Skin epidermis (tissue), 12 donors: ENCODE data around the gene ELFN1.
A peak's percentile ranks its signal among the peaks of the same experiment; 100 is the strongest.
"Not testable (repeated sequence)": the region's sequence is repeated elsewhere in the genome, so short reads cannot be mapped to it uniquely, and the experiment has no call there.

Source experiments
- H3K27ac ChIP-seq, 21 experiments: fragments of 200-600 bp; sonication (generic) in 11 of 21; one replicate each; pipeline ENCODE4 v1.5.0; 2020; ENCODE audit warnings: mild to moderate bottlenecking in 3 of 21, inconsistent platforms in 2 of 21, moderate library complexity in 2 of 21
- H3K4me3 ChIP-seq, 7 experiments: fragments of 200-600 bp; sonication (generic) in 2 of 7; one replicate each; pipeline ENCODE4 v1.5.0; 2020; ENCODE audit warnings: inconsistent platforms in 2 of 7, mild to moderate bottlenecking in 2 of 7, moderate library complexity in 1 of 7

ELFN1 gene

DNA sequence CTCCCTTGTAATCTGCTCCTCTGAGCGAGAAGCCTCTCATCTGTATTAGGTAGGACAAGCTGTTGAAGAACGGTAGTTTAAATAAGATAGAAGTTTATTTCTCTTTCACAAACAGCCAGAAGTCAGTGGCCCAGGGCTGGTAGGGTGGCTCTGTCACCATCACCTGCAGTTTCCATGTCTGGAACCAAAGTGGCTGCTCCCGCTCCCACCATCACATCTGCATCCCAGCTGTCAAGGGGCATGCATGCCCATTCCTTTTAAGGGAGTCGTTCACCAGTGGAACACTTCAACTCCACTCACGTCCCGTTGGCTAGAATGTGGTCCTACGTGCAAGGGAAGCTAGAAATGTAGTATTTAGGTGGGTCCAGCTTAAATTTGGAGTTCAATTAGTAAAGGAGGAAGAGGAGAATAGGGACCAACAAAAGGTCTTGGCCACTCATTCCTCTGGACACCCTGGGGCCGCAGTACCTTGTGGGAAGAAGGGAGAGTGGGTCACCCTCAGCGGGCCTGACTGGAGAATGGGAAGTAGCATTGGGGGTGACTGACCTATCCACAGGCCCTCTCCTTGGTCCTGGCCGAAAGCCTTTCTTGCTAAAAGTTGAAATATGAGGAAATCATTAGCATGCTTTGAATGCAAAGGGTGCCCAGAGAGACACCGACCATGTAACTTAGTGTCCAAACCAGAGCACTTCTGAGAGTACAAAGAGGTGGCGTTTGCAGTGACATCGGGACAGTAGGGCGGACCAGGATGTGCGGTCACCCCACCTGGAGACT lies 48.0 kb downstream of the ELFN1 start:
- H3K4me3 ChIP-seq: no peak overlapping the region
- no peak overlapping the region for H3K27ac ChIP-seq

DNA sequence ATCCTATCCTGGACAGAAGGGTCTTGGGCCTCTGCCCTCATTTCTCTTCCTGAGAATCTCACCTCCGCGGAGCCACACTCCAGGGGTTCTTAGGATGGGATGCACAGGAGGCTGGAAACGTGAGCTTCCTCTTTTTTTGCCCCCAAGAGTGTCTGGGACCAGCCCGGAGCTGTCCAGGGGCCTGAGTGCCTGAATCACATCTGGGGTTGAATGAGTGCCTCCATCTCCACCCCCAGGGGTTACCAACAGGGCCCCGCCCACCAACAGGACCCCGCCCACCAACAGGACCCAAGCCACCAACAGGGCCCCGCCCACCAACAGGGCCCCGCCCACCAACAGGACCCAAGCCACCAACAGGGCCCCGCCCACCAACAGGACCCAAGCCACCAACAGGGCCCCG lies 48.8 kb downstream of the ELFN1 start:
- H3K27ac ChIP-seq, H3K4me3 ChIP-seq: not testable (repeated sequence)

DNA sequence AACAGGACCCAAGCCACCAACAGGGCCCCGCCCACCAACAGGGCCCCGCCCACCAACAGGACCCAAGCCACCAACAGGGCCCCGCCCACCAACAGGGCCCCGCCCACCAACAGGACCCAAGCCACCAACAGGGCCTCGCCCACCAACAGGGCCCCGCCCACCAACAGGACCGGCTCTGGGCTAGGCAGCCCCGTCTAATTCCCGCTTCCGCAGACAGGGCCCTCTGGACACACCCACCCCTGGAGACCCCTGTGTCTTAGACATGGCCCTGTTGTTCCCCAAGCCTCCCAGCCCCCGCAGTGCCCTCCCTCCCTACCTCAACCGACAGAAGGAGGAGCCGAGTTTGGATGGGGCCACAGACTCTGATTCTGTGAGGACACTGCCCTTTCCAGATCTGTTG lies 49.2 kb downstream of the ELFN1 start:
- not testable (repeated sequence) for H3K27ac ChIP-seq, H3K4me3 ChIP-seq

DNA sequence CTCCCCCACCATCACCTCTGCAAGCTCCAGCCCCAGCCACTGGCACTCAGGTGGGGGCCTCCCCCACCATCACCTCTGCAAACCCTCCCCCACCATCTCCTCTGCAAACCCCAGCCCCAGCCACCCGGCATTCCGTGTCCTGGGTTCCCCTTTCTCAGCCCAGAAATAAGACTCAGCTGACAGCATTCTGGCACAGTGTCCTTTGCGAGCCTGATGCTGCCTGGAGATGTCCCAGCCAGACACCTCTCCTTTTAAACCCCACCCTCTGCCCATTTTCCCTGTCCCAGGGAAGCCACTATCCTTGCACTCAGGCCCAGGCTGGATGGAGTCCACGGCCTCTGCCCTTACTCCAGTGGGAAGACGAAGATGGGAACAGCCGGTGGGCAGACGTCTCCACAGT lies 49.8 kb downstream of the ELFN1 start:
- Histone ChIP-seq H3K4me3 (no peak overlapping the region), H3K27ac (peak overlapping the region in 5 of 21 experiments; percentile 1 to 53 (median 18))

DNA sequence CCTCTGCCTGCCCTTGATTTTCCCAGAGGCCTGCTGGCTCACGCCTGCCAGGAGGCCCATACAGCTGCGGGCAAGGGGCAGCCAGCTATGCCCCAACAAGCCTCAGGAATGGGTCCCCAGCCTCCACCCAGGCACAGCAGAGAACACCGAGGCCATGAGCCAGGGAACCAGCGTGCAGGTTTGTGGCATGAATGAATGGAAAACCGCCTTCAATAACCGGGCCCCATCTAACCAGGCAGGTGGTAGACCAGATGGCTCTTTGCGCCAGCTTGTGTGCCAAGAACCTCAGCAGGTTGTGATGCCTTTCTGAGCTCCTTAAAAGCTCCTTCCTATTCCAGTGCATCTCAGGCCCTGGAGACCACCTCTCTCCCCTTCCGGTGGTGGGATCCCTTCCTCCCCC lies 50.2 kb downstream of the ELFN1 start:
- H3K4me3 ChIP-seq: no peak overlapping the region
- H3K27ac ChIP-seq: peak overlapping the region in 6 of 21 experiments; percentile 1 to 53 (median 14)

DNA sequence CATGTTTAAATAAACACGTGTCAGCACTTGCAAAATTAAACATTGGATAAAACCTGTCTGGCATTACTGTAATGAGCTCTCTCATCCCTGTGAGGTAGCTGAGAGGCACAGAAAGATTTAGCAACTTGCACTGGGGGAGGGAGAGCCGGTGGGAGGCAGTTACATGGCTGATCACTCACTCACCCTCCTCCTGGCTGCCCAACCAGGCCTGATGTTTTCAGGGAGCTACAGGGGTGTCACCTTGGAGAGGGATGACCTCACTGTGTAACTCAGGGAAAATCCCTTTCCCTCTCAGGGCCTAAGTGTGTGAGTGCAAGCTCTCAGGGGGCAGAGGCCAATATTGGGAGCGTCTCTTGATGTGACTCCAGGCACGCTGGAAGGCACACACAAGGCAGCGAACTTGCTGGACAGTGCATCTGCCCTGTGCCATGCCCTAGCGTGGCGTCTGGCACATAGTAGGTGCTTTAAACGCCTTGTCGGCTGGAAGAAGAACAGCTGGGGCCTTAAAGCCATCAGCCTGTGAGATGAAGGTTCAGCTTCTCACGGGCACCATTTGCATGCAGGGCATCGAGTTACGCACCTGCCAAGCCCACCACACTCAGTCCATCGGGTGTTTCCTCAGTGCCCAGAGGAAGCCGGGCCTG lies 51.1 kb downstream of the ELFN1 start:
- H3K27ac ChIP-seq: peak overlapping the region in 5 of 21 experiments; percentile 10 to 51 (median 42)
- no peak overlapping the region for H3K4me3 ChIP-seq

DNA sequence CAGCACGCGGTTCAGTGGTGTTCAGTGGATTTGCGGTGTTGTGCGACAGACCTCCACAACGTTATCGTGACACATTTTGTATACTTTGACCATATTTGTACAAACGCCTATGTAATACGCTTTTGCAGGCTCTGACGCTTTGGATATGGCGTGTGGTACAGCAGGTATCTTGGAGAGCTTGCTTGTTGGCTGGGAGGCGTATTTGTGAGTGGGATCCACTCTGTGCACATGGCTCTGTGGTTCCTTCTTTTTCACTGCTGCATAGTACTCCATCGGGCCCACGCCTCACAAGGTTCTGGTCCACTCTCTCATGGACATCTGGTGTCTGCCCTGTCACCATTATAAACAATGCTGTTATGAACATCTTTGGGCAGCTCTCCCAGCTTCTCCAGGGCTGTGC lies 53.2 kb downstream of the ELFN1 start:
- no peak overlapping the region for H3K4me3 ChIP-seq
- no peak overlapping the region for H3K27ac ChIP-seq

DNA sequence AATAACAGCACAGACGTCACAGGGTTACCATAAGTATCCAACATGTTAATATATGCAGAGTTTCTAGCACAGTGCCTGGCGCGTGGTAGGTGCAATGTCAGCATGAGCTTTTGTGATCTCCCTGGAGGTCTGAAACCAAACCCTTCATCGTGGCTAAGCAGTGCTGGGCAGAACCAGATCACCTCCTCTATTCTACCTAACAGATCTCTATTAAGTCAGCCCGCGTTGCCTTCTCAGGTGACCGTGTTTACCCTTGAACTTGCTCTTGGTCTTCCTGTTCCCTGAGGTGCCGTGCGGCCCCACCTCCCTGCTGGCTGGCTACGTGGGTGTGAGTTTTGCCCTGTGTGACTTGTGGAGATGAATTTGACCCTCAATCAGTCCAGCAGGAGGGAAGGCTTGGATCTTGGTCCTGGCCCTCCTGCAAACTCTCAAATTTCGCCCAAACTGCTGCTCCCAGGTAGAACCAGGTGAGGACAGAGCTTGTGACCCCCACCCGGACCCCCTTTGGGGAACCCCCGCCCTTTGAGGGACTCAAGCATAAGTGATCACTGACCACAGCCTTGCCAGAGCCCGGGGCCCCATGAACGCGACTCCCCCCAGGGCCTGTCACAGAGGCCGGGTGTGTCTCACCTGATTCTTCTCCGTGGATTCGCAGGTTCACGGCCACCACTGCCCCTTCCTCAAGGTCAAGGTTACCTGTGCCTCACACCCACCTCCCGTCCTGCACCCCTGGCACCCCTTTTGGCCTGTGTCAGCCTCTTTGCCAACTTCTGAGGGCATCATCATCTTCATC lies 54.2 kb downstream of the ELFN1 start:
- Histone ChIP-seq H3K4me3 (no peak overlapping the region), H3K27ac (no peak overlapping the region)

DNA sequence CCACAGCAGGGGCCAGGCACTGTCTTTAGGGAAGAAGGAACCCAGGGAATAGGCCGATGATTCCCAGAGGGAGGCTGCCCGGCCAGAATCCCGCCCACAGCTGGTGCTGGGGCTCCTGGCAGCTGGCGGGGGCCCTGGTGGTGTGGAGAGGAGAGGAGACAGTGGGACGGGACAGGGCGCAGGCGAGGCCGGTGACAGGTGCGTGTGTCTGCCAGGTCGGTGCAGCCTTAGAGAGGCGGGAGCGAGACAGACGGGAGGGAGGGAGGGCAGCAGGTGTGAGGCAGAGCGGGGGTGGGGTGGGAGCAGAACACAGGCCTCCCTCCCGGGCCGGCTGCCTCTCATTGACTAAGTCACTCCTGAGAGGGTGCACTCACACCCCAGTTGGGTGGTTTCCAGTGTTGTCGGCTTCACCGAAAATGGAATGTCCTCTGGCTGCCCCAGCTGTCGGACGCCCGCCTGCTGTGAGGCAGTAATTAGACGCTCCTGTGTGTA lies 55.2 kb downstream of the ELFN1 start:
- Histone ChIP-seq H3K4me3 (no peak overlapping the region), H3K27ac (no peak overlapping the region)

DNA sequence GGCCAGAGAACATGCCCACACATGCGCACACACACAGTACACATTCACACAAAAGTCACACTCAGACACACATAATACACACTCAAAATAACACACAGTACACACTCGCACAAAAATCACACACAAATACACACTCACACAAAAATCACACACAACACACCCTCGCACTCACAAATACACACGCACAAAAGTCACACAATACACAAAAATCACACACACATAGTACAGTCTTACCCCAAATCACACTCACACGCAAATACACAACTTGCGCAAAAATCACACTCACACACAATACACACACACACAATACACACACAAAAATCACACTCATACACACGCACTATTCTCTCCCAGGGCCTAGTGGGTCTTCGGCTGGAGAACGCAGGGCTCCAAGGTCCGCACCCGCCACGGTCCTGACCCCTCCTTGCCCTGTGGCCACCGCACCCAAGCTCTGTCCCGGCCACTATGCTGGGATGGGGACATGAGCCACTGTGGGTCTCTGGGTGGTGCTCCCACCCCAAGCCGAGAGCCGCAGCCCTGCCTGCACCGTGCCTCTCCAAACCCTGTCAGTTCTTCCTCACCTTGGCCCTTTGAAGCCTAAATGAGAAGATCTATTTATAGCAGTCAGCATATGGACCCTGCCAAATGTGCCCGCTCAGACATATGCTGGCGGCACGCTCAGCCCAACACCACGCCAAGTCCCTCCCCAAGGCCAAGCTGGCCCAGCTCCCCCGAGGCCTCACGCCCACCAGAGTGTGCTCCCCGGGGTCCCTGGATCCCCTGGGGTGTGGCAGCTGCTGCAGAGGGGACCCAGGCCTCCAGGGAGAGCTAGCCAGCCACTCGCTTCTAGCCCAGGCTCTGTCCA lies 55.9 kb downstream of the ELFN1 start:
- no peak overlapping the region for H3K27ac ChIP-seq
- no peak overlapping the region for H3K4me3 ChIP-seq

DNA sequence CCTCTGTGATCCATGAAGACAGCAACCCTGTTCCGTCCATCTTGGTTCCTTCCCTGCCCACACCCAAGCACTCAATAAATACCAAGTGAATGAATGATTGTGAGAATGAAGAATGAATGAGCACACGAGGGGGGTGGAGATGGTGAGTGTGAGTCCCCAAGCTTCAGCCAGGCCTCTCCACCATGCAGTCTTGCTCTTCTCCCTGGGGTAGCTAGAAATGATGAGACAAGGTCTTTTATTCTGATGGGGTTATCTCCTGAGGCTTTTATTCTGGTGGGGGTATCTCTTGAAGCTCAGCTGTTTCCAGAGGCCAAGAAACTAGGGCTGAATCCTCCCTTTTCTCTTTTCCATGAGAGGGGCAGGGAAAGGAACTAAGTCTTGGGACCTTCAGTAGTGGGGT lies 57.0 kb downstream of the ELFN1 start:
- no peak overlapping the region for H3K27ac ChIP-seq

DNA sequence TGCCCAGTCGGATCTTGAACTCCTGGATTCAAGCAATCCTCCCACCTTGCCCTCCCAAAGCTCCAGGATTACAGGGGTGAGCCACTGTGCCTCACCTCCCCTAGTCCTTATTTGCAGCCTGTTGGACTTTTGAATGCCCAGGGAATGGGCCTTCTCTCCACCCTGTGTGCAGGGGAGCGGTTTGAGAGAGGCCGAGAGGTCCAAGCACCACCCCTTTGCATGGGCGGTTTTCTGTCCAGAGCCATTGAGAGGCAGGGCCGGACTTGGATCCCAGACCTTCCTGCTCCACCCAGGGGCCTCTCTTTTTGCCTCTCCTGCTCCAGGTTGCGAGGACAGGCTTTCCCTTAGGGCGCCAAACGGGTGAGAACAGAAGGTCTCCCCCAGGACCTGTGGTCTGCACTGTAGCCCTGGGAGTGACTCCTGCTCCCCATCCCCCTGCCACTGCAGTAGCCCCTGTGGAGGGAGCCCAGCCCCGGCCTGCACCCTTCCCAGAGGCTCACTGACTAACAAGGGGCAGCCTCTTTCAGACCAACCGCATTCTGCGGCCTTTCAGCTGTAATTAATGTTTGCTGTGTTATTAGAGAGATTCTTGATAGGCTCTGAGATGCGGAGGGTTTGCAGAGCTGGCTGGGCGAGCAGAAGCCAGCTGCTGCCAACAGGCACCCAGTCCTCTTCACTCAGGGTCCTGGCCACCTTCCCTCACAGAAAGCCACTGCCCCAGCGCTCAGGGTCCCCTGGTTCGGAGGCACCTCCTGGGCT lies 57.9 kb downstream of the ELFN1 start:
- H3K4me3 ChIP-seq: no peak overlapping the region
- H3K27ac ChIP-seq: no peak overlapping the region

More for the DNA sequence above, 57.0 kb downstream of the ELFN1 start:
- no peak overlapping the region for H3K4me3 ChIP-seq

DNA sequence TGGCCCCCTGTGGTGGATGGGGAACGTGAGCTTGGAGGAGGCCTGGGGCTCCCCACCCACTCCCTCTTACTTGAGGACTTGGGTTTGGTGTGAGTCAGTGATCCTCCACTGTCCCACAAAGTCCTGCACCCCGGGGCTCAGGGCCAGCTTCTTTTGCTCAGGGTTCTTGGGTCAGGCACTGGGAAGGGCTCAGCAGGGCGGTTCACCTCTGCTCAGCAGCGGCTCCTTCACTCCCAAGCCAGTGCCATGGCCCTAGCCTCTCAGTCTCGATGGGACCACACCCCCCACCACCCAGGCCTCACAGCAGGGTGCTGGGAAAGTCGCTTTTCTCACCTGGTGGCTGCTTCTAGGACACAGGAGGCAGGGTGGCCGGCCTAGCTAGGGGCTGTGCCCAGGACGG lies 59.1 kb downstream of the ELFN1 start:
- Histone ChIP-seq H3K27ac (no peak overlapping the region), H3K4me3 (no peak overlapping the region)

DNA sequence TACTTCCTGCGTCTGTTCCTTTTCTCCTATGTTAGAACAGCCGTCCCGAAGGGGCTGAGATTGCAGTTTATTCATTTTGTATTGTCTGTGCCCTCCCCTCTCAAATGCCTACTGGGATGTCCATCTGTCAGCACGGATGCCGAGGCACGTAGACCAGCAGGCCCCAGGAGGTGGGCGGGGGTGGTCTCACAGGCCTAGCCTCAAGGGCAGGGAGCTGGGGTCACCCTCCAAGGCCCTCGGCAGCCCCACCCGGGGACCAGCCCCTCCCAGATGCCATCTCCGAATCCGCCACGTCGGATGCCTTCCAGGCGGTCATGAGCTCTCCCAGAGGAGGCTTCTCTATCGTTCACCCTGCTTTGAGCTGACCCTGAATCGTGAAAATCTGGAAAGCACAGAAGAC lies 59.7 kb downstream of the ELFN1 start:
- Histone ChIP-seq H3K27ac (no peak overlapping the region), H3K4me3 (no peak overlapping the region)

DNA sequence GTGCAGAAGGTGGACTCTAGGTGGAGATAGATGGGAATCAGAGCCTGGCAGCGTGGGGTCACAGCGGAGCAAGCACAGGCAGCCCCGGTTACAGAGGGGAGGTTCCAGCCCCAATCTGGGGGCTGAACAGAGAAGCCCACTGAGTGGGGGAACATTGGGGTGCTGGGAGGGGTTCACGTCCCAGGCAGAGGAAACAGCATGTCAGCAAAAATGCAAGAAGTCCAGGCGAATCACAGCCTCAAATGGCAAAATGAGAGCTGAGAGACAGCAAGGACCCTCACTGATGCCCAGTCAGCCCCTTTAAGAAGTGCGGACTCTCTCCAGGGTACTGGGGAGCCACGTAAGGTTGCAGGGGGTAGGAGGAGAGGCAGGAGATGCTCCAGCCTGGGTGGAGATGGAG lies 62.0 kb downstream of the ELFN1 start:
- no peak overlapping the region for H3K4me3 ChIP-seq
- no peak overlapping the region for H3K27ac ChIP-seq

DNA sequence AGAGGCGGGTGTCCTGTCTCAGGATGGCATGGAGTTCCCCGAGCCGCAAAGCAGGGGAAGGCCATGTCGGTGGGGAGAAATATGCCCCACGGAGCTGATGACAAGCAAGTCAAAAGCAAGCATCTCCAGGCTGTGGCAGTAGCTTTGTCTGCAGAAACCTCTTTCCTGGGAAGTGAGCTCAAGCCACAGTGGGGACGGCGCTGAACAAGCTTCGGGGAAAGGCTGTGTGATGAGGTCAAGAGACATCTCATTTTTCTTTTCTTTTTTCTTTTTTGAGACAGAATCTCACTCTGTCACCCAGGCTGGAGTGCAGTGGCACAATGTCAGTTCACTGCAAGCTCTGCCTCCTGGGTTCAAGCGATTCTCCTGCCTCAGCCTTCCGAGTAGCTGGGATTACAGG lies 62.6 kb downstream of the ELFN1 start:
- Histone ChIP-seq H3K4me3 (no peak overlapping the region), H3K27ac (no peak overlapping the region)

DNA sequence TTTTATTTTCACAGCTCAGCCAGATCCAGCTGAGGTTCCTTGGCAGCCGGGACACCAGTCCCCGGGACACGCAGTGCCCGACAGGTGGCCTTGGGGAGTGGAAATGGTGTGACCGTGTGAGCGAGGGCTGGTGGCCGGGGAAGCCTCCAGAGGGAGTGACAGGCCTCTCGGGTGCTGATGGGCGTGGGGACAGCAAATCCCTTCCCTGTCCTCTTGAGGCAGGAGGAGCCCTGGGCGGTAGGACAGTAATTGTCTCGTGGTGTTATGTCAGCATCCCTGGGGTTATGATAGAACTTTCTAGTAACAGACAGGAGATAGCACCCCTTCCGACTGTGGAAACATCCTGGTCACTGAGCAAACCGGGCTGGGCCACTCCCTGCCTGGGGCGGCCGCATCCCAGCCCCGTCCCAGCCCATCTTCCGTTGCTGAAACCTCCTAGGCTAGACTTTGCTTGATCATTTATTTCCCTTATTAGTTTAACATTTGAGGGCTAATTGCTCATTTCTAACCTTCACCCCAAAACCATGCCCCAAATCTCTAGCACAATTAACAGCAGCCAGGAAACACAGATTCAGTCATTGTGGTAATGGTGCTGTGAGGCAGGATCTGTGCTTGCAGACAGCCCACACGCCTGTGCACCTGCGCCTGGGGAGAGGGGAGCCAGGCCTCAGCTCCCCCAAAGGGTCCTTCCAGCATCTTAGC lies 63.3 kb downstream of the ELFN1 start:
- H3K4me3 ChIP-seq: no peak overlapping the region
- no peak overlapping the region for H3K27ac ChIP-seq
